KOPT-K1 (cell line): Measurements from ENCODE around the gene THBS3.
"Not testable (repeated sequence)": the region's sequence is repeated elsewhere in the genome, so short reads cannot be mapped to it uniquely, and the experiment has no call there.

Source experiments
- H3K27ac ChIP-seq: fragments of 200-600 bp; sonication (generic); 2 replicates; pipeline ENCODE4 v1.5.1; 2016; ENCODE audit warnings: antibody characterized with exemption, mild to moderate bottlenecking, low read depth, low read length; ENCODE audit not compliant: poor library complexity, severe bottlenecking
- H3K36me3 ChIP-seq: fragments of 200-600 bp; sonication (generic); 2 replicates; pipeline ENCODE4 v1.5.1; 2017; ENCODE audit warnings: antibody characterized with exemption, mild to moderate bottlenecking, low read length, moderate library complexity; ENCODE audit not compliant: insufficient read depth
- H3K9me3 ChIP-seq: fragments of 200-600 bp; sonication (generic); 2 replicates; pipeline ENCODE4 v1.5.1; 2017; ENCODE audit warnings: antibody characterized with exemption, low read length, mild to moderate bottlenecking; ENCODE audit not compliant: insufficient read depth, poor library complexity, severe bottlenecking

The THBS3 gene

GRCh38 chr1:155244368-155245162 is 36.9 kb upstream of the THBS3 start:
- Histone ChIP-seq H3K36me3 (peaks cover 14% of the 10 kb centered on the region; the same call in 1 of the 2 replicates), H3K9me3 (no peaks in the 10 kb centered on the region), H3K27ac (peak overlapping the region; percentile 88)

- peaks cover 18% of the 10 kb centered on the region; the same call in 1 of the 2 replicates for H3K36me3 ChIP-seq
- no peaks in the 10 kb centered on the region for H3K9me3 ChIP-seq
- peak overlapping the region; percentile 88 for H3K27ac ChIP-seq
These were observed 35.2 kb upstream of the THBS3 start for GRCh38 chr1:155242805-155243358.

GRCh38 chr1:155241841-155242264 is 34.2 kb upstream of the THBS3 start:
- Histone ChIP-seq H3K27ac (peak overlapping the region; percentile 33), H3K9me3 (no peaks in the 10 kb centered on the region), H3K36me3 (peaks cover 22% of the 10 kb centered on the region; the same call in 1 of the 2 replicates)

DNA sequence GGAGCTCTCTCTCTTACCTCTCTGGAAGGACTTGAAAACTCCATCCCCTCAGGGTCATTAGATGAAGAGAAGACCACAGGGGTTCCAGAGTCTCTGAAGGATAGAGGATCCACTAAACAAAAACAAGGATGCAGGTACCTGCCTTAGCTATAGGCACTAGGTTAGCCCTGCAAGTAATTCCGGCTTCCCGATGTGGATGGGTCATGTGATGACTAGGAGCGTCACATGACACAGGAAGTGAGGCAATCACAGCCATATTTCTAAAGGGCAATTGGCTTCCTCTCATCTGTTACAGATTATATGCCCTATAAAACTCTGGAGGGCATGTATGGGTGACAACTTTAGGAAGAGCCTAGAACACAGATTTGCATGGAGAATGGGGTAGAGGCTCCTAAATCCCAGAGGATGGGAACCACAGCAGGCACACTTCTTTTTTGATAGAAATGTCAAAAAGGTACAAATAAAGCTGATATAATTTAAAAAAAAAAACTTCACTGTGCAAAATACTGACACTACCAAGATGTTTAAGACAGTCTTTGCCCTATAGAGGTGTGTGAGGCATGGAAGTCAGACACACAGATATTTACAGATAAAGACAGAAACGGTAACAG is 33.5 kb upstream of the THBS3 start:
- Histone ChIP-seq H3K36me3 (peaks cover 28% of the 10 kb centered on the region; the same call in 1 of the 2 replicates), H3K9me3 (no peaks in the 10 kb centered on the region), H3K27ac (peak overlapping the region; percentile 34)

DNA sequence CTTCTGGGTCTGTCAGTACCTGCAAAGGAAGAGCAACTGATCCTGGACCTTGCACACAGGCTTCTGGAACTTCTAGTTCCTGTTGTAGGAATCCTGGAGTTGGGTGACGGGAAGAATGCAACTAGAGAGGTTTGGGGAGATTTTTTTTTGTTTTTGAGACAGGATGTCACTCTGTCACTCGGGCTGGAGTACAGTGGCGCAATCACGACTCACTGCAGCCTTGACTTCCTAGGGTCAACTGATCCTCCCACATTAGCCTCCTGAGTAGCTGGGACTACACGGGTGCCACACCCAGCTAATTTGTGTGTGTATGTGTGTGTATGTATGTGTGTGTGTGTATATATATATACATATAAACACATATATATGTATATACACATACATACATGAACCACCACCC is 28.8 kb upstream of the THBS3 start:
- H3K27ac ChIP-seq: no peak overlapping the region
- H3K36me3 ChIP-seq: peaks cover 38% of the 10 kb centered on the region; the same call in 1 of the 2 replicates
- no peaks in the 10 kb centered on the region for H3K9me3 ChIP-seq

- H3K9me3 ChIP-seq: not testable (repeated sequence)
These were observed 27.7 kb upstream of the THBS3 start for GRCh38 chr1:155235375-155235774.

GRCh38 chr1:155233502-155233901 is 25.8 kb upstream of the THBS3 start:
- H3K27ac ChIP-seq, H3K9me3 ChIP-seq: not testable (repeated sequence)
- H3K36me3 ChIP-seq: peaks cover 28% of the 10 kb centered on the region; the same call in 1 of the 2 replicates

More at GRCh38 chr1:155235375-155235774, 27.7 kb upstream of the THBS3 start:
- peaks cover 38% of the 10 kb centered on the region; the same call in 1 of the 2 replicates for H3K36me3 ChIP-seq
- not testable (repeated sequence) for H3K27ac ChIP-seq

DNA sequence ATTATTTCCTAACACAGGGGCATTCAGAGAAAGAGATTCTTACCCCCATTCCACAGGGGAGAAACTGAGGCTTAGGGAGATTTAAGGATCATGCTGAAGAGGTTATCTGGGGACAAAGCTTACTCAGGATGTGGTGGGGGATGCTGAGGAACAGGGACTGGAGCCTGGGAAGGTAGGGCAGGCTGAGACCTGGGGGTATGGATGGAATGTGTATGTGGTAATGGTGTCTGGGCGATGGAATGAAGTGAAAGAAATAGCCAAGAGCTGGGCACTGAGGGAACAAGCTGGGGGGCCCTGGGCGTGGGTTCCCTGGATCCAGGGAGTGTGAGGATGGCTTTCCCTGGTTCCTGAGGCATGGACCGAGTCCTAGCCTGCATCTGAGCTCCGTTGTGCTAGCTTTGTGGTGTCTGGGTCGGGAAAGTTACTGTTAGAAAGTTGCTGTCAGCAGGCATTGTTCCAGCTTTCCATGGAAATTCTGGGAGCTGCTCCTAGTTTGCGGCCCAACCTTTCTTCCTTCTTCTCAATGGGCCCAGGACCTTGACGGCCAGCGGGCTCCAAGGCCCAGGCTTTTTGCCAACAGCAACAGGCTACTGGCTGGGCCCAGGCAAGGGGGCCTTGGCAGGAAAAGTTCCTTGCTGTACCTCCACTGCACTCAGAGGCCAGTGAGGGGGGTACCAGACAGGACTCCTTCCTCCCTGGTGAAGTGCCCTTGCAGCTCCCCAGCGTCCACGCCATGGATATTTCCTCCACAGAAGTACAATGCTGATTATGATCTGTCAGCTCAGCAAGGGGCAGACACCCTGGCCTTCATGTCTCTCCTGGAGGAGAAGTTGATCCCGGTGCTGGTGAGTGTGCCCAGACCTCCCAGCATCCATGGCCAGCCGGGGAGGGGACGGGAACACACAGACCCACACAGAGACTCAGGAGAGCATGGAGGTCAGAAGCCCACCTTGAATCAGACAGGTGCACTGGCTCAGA is 24.6 kb upstream of the THBS3 start:
- H3K9me3 ChIP-seq, H3K27ac ChIP-seq: not testable (repeated sequence)
- peaks cover 20% of the 10 kb centered on the region; the same call in 1 of the 2 replicates for H3K36me3 ChIP-seq

DNA sequence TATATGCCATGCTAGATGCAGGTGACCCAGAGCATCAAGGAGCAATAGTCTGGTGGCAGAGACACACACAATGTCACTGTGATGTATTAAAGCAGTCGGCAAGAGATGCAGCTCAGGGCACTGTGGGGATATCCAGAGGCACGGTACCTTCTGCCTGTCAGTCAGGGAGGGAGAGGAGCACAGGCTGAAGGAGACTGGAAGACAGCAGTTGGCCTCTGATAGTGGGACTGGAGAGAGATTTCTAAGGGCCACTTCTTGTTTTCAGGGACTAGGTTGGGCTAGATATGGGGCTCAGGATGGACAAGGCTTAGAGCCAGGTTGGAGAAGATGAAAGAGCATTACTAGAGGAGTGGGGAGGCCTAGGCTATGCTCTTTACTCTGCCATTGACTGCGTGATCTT is 23.6 kb upstream of the THBS3 start:
- not testable (repeated sequence) for H3K9me3 ChIP-seq, H3K27ac ChIP-seq
- peaks cover 11% of the 10 kb centered on the region; the same call in 1 of the 2 replicates for H3K36me3 ChIP-seq

GRCh38 chr1:155228096-155228427 is 20.4 kb upstream of the THBS3 start:
- Histone ChIP-seq H3K36me3 (peaks cover 25% of the 10 kb centered on the region; the same call in 1 of the 2 replicates), H3K9me3 (no peaks in the 10 kb centered on the region), H3K27ac (peak overlapping the region; percentile 97)

DNA sequence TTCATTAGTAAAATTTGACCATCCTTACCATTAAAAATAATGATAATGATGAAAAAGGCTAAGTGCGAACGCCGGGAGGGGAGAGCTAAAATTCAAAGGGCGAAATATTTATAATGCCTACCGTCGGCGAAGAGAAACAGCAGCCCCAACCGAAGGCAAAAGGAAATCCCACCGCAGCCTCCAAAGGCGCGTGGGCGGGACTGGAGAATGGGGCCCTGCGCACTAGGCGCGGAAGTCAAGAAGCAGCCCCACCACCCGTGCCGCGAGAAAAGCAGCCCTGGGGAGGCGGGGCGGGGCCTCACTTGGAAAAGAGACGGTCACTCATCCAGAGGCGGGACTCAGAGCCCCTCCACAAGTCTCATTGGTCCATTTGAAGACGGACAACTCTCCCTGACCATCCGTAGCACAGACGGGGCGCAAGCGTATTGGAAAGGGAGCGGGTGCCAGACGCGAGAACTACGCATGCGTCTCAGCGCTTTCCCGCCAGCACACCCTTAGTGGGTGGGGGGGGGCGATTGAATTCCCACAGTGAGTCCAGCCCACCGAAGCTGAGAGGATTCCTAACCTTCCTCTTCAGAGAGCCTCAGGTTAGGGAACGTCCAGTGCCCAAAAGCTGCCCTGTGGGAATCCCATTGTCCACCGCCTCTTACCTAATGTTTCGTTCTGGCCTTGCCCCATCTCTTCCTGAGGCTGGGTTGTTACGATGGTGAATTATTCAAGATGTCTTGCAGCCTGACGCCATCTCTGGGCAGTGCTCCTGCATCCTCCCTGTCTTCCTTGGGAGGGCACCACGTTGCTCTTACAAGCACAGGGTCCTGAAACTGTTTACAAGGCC is 19.8 kb upstream of the THBS3 start:
- Histone ChIP-seq H3K36me3 (peaks cover 25% of the 10 kb centered on the region; the same call in 1 of the 2 replicates), H3K27ac (peak overlapping the region; percentile 97)

DNA sequence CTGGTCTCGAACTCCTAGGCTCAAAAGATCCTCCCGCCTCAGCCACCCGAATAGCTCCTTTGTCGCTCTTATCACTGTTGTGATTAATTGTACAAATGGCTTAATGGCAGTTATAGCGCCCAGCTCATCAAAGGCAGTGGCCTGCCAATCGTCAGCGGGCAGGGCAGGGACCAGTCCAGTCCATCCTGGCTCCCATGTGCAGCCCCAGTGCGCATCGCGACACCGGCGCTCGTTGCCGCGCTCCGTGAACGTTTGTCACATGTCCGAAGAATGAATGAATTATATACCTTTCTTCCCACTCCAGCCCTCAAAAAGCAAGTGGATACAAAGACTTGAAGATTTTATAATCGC is 19.2 kb upstream of the THBS3 start:
- peak overlapping the region; percentile 97 for H3K27ac ChIP-seq
- H3K36me3 ChIP-seq: peaks cover 25% of the 10 kb centered on the region; the same call in 1 of the 2 replicates
- no peaks in the 10 kb centered on the region for H3K9me3 ChIP-seq

More for the DNA sequence above, 19.8 kb upstream of the THBS3 start:
- no peaks in the 10 kb centered on the region for H3K9me3 ChIP-seq

- H3K36me3 ChIP-seq: peaks cover 25% of the 10 kb centered on the region; the same call in 1 of the 2 replicates
- H3K9me3 ChIP-seq: no peaks in the 10 kb centered on the region
- peak overlapping the region; percentile 97 for H3K27ac ChIP-seq
These were observed 18.7 kb upstream of the THBS3 start for GRCh38 chr1:155226188-155226909.
